AG09309 (cell line): ENCODE data around the gene CPNE5.

Experiments
- DNase-seq: peaks from one replicate; pipeline ENCODE4 v3.0.0-alpha.2; 2010; ENCODE audit warnings: low read depth
- H3K4me3 ChIP-seq: 2 replicates; pipeline ENCODE4 v1.5.1; 2011; ENCODE audit warnings: mild to moderate bottlenecking, low read depth, low read length, moderate library complexity; ENCODE audit not compliant: control insufficient read depth
- CTCF ChIP-seq: IDR thresholded peaks from 2 replicates; pipeline ENCODE4 v1.5.1; 2011; ENCODE audit warnings: mild to moderate bottlenecking, low read depth, low read length, inconsistent platforms; ENCODE audit not compliant: insufficient read depth, control insufficient read depth; ENCODE audit errors: missing control alignments

The CPNE5 gene

GRCh38 chr6:36766399-36766945, 72.8 kb downstream of the CPNE5 start:
- no peak overlapping the region for H3K4me3 ChIP-seq
- no peak for TF ChIP-seq CTCF
- no peak for DNase-seq

- H3K4me3 ChIP-seq = no peak overlapping the region
- peak; percentile 31 for DNase-seq
- peak; percentile 98 for TF ChIP-seq CTCF
Observed at GRCh38 chr6:36765594-36766398, 73.4 kb downstream of the CPNE5 start.

GRCh38 chr6:36765190-36765589, 74.1 kb downstream of the CPNE5 start:
- H3K4me3 ChIP-seq = no peak overlapping the region
- no peak for DNase-seq
- TF ChIP-seq CTCF = no peak

GRCh38 chr6:36762123-36762522, 77.1 kb downstream of the CPNE5 start:
- DNase-seq = no peak
- H3K4me3 ChIP-seq = no peak overlapping the region
- TF ChIP-seq CTCF = no peak

GRCh38 chr6:36760685-36761435, 78.4 kb downstream of the CPNE5 start:
- no peak for DNase-seq
- no peak overlapping the region for H3K4me3 ChIP-seq
- TF ChIP-seq CTCF = no peak

- no peak for DNase-seq
- no peak overlapping the region for H3K4me3 ChIP-seq
- TF ChIP-seq CTCF = peak; percentile 100
Observed at GRCh38 chr6:36759148-36759759, 80.0 kb downstream of the CPNE5 start.
